GM23338 (cell line): ENCODE data around the gene SEMA5A. TPM values are rescaled to one million over a fixed set of nuclear protein-coding genes. Genes with fewer than 3 reads are reported as not detected.

Experiments used
- ATAC-seq: fragments of 200-7000 bp; cut with Tn5 transposase; 3 replicates; pipeline ENCODE4 v1.9.1; 2020
- DNase-seq: peaks from one replicate; pipeline ENCODE4 v3.0.0-alpha.2; 2015; ENCODE audit warnings: low spot score
- H2AFZ ChIP-seq: fragments of 200-600 bp; sonication (generic); 2 replicates; pipeline ENCODE4 v1.8.0; 2016; ENCODE audit warnings: antibody characterized with exemption, mild to moderate bottlenecking, moderate library complexity
- H3F3A ChIP-seq: fragments of 200-600 bp; sonication (generic); replicated peaks from 2 replicates; pipeline ENCODE4 v1.8.0; 2017; ENCODE audit warnings: antibody characterized with exemption, mixed run types, low read depth
- H3K27ac ChIP-seq: fragments of 200-600 bp; sonication (generic); 2 replicates; pipeline ENCODE4 v1.6.1; 2016; ENCODE audit warnings: low read depth
- H3K27me3 ChIP-seq: fragments of 200-600 bp; sonication (generic); 2 replicates; pipeline ENCODE4 v1.8.0; 2016; ENCODE audit warnings: mild to moderate bottlenecking, mixed run types, moderate library complexity; ENCODE audit not compliant: insufficient read depth
- H3K36me3 ChIP-seq: fragments of 200-600 bp; sonication (generic); 2 replicates; pipeline ENCODE4 v1.8.0; 2016; ENCODE audit warnings: mild to moderate bottlenecking; ENCODE audit not compliant: insufficient read depth
- H3K4me1 ChIP-seq: fragments of 200-600 bp; sonication (generic); 2 replicates; pipeline ENCODE4 v1.8.0; 2016; ENCODE audit warnings: mild to moderate bottlenecking, moderate library complexity; ENCODE audit not compliant: insufficient read depth
- H3K4me2 ChIP-seq: fragments of 200-600 bp; sonication (generic); 2 replicates; pipeline ENCODE4 v1.7.1; 2017; ENCODE audit warnings: mixed run types
- H3K4me3 ChIP-seq: fragments of 200-600 bp; sonication (generic); 2 replicates; pipeline ENCODE4 v1.6.1; 2016; ENCODE audit warnings: mixed run types
- H3K79me2 ChIP-seq: fragments of 200-600 bp; sonication (generic); replicated peaks from 2 replicates; pipeline ENCODE4 v1.8.0; 2017; ENCODE audit warnings: mild to moderate bottlenecking; ENCODE audit not compliant: insufficient read depth
- H3K9me2 ChIP-seq: fragments of 200-600 bp; sonication (generic); 2 replicates; pipeline ENCODE4 v1.8.0; 2017; ENCODE audit not compliant: insufficient read depth
- H4K20me1 ChIP-seq: fragments of 200-600 bp; sonication (generic); replicated peaks from 2 replicates; pipeline ENCODE4 v1.8.0; 2017; ENCODE audit warnings: mild to moderate bottlenecking; ENCODE audit not compliant: insufficient read depth
- H3K27ac Mint-ChIP-seq: 2 replicates; pipeline ENCODE4 v1.8.0; 2020; ENCODE audit warnings: inconsistent platforms, mild to moderate bottlenecking, moderate library complexity, mixed read lengths
- H3K27me3 Mint-ChIP-seq: 3 replicates; pipeline ENCODE4 v1.8.0; 2022; ENCODE audit warnings: low read depth, mild to moderate bottlenecking, moderate library complexity, mixed read lengths, inconsistent platforms; ENCODE audit not compliant: insufficient read depth, poor library complexity
- H3K36me3 Mint-ChIP-seq: 3 replicates; pipeline ENCODE4 v1.8.0; 2021; ENCODE audit warnings: low read depth, mild to moderate bottlenecking, inconsistent platforms, moderate library complexity, mixed read lengths
- H3K4me1 Mint-ChIP-seq: 3 replicates; pipeline ENCODE4 v1.8.0; 2020; ENCODE audit warnings: mild to moderate bottlenecking, inconsistent platforms, mixed read lengths
- H3K4me3 Mint-ChIP-seq: 3 replicates; pipeline ENCODE4 v1.8.0; 2021; ENCODE audit warnings: moderate library complexity, mild to moderate bottlenecking, inconsistent platforms, mixed read lengths
- H3K9me3 Mint-ChIP-seq: 3 replicates; pipeline ENCODE4 v1.8.0; 2020; ENCODE audit warnings: moderate library complexity, mild to moderate bottlenecking, inconsistent platforms, mixed read lengths
- EZH2phosphoT487 ChIP-seq: fragments of 200-600 bp; sonication (generic); IDR thresholded peaks from one replicate; pipeline ENCODE4 v1.8.1; 2018; ENCODE audit warnings: antibody characterized with exemption; ENCODE audit not compliant: unreplicated experiment
- JUNB ChIP-seq: IDR thresholded peaks from one replicate; pipeline ENCODE4 v1.6.1; 2016; ENCODE audit warnings: antibody characterized with exemption; ENCODE audit not compliant: unreplicated experiment
- NANOG ChIP-seq: IDR thresholded peaks from 2 replicates; pipeline ENCODE4 v1.6.1; 2016; ENCODE audit warnings: antibody characterized with exemption, borderline replicate concordance
- POLR2AphosphoS5 ChIP-seq: IDR thresholded peaks from 2 replicates; pipeline ENCODE4 v1.6.1; 2016; ENCODE audit warnings: antibody characterized with exemption, low read depth
- STAT1 ChIP-seq: IDR thresholded peaks from one replicate; pipeline ENCODE4 v1.6.1; 2016; ENCODE audit warnings: antibody characterized with exemption; ENCODE audit not compliant: unreplicated experiment
- ZNF114 ChIP-seq: fragments of 250-450 bp; sonication (Bioruptor Pico); IDR thresholded peaks from 2 replicates; pipeline ENCODE4 v1.5.0; 2020; ENCODE audit warnings: mild to moderate bottlenecking, moderate library complexity
- ZNF331 ChIP-seq: fragments of 250-450 bp; sonication (Bioruptor Pico); IDR thresholded peaks from 2 replicates; pipeline ENCODE4 v1.5.0; 2020; ENCODE audit warnings: low read depth, mild to moderate bottlenecking, moderate library complexity
- polyA plus RNA-seq: library from polyadenylated mRNA; unstranded; fragments of >200 nt; fragmentation: Nextera tagmentation; extraction: Ambion mirVana; gene quantifications from 2 replicates; pipeline ENCODE4 v1.2.1, GENCODE V29; 2016
- total RNA-seq: library from RNA; depleted of rRNA; stranded (reverse); fragments of >200 nt; shearing (Covaris generic); gene quantifications from 2 replicates; pipeline ENCODE4 v1.2.3, GENCODE V29; 2014
- TF ChIP-seq, protein P1 (sequence below): fragments of 250-450 bp; sonication (Bioruptor Pico); IDR thresholded peaks from 2 replicates; pipeline ENCODE4 v1.5.0; 2020; ENCODE audit warnings: mild to moderate bottlenecking, moderate library complexity
- TF ChIP-seq, protein P2 (sequence below): IDR thresholded peaks from 2 replicates; pipeline ENCODE4 v1.6.1; 2016; ENCODE audit warnings: antibody characterized with exemption
- TF ChIP-seq, protein P3 (sequence below), 2 experiments: fragments of 200-600 bp in 1 of 2; sonication (generic) in 1 of 2; conservative IDR thresholded peaks; 2 replicates each; pipeline versions ENCODE4 v1.5.1 to v1.6.1; 2016 to 2017; ENCODE audit warnings: antibody characterized with exemption in 2 of 2, low read depth in 2 of 2, mild to moderate bottlenecking in 2 of 2, moderate library complexity in 1 of 2
- TF ChIP-seq, protein P4 (sequence below): IDR thresholded peaks from one replicate; pipeline ENCODE4 v1.6.1; 2018; ENCODE audit warnings: antibody characterized with exemption; ENCODE audit not compliant: unreplicated experiment

The SEMA5A gene
- total and polyA plus RNA-seq, 2 experiments from 2014 or later = 2.1 to 8.1 TPM

DNA sequence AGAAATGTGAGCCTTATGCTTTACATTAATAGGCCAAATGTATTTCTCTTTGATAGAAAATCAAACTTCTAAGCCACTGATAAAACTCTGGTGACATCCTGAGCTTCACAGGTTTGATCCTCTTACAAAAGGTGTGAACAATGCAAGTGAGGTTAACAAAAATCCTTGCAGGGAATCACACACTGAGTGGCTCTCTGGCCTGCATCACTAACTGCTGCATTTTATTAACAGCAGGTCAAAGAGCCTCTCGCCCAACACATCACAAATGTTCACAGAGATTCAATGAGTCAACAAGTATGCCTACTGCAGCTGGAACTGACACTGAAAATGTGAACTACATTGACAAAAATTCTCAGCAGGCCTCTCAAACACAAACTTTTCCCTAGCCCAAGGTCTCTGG, 122.3 kb downstream of the SEMA5A start (continued):
- TF ChIP-seq, protein P1, sequence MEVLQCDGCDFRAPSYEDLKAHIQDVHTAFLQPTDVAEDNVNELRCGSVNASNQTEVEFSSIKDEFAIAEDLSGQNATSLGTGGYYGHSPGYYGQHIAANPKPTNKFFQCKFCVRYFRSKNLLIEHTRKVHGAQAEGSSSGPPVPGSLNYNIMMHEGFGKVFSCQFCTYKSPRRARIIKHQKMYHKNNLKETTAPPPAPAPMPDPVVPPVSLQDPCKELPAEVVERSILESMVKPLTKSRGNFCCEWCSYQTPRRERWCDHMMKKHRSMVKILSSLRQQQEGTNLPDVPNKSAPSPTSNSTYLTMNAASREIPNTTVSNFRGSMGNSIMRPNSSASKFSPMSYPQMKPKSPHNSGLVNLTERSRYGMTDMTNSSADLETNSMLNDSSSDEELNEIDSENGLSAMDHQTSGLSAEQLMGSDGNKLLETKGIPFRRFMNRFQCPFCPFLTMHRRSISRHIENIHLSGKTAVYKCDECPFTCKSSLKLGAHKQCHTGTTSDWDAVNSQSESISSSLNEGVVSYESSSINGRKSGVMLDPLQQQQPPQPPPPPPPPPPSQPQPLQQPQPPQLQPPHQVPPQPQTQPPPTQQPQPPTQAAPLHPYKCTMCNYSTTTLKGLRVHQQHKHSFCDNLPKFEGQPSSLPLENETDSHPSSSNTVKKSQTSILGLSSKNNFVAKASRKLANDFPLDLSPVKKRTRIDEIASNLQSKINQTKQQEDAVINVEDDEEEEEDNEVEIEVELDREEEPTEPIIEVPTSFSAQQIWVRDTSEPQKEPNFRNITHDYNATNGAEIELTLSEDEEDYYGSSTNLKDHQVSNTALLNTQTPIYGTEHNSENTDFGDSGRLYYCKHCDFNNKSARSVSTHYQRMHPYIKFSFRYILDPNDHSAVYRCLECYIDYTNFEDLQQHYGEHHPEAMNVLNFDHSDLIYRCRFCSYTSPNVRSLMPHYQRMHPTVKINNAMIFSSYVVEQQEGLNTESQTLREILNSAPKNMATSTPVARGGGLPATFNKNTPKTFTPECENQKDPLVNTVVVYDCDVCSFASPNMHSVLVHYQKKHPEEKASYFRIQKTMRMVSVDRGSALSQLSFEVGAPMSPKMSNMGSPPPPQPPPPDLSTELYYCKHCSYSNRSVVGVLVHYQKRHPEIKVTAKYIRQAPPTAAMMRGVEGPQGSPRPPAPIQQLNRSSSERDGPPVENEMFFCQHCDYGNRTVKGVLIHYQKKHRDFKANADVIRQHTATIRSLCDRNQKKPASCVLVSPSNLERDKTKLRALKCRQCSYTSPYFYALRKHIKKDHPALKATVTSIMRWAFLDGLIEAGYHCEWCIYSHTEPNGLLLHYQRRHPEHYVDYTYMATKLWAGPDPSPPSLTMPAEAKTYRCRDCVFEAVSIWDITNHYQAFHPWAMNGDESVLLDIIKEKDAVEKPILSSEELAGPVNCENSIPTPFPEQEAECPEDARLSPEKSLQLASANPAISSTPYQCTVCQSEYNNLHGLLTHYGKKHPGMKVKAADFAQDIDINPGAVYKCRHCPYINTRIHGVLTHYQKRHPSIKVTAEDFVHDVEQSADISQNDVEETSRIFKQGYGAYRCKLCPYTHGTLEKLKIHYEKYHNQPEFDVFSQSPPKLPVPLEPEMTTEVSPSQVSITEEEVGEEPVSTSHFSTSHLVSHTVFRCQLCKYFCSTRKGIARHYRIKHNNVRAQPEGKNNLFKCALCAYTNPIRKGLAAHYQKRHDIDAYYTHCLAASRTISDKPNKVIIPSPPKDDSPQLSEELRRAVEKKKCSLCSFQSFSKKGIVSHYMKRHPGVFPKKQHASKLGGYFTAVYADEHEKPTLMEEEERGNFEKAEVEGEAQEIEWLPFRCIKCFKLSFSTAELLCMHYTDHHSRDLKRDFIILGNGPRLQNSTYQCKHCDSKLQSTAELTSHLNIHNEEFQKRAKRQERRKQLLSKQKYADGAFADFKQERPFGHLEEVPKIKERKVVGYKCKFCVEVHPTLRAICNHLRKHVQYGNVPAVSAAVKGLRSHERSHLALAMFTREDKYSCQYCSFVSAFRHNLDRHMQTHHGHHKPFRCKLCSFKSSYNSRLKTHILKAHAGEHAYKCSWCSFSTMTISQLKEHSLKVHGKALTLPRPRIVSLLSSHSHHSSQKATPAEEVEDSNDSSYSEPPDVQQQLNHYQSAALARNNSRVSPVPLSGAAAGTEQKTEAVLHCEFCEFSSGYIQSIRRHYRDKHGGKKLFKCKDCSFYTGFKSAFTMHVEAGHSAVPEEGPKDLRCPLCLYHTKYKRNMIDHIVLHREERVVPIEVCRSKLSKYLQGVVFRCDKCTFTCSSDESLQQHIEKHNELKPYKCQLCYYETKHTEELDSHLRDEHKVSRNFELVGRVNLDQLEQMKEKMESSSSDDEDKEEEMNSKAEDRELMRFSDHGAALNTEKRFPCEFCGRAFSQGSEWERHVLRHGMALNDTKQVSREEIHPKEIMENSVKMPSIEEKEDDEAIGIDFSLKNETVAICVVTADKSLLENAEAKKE (CRISPR knock-in tag) = no peak
- TF ChIP-seq NANOG (no peak), ZNF331 (no peak), JUNB (no peak), POLR2AphosphoS5 (no peak), STAT1 (no peak)
- TF ChIP-seq, protein P2, sequence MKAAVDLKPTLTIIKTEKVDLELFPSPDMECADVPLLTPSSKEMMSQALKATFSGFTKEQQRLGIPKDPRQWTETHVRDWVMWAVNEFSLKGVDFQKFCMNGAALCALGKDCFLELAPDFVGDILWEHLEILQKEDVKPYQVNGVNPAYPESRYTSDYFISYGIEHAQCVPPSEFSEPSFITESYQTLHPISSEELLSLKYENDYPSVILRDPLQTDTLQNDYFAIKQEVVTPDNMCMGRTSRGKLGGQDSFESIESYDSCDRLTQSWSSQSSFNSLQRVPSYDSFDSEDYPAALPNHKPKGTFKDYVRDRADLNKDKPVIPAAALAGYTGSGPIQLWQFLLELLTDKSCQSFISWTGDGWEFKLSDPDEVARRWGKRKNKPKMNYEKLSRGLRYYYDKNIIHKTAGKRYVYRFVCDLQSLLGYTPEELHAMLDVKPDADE = no peak

DNA sequence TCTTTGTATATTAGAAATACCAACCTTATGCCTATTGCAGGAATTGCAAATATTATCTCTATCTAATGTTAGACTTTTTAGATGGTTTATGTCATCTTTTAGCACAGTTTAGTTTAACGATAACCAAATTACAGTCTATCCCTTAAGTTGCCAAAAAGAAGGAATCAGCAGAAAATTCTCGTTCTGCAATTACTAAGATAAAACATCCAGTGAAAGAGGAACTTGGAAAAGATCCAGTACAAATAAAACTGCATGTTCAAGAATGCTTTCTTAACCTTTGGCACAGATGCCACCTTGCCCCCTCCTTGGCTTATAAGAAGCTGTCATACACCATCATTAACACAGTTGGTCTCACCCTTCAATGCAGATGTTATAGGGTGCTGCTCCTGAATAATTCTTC, 124.0 kb downstream of the SEMA5A start:
- H3K27ac ChIP-seq = no peak overlapping the region
- Mint-ChIP-seq H3K27me3 (no peaks in the 10 kb centered on the region), H3K4me3 (no peak overlapping the region), H3K4me1 (no peaks in the 10 kb centered on the region), H3K9me3 (no peaks in the 10 kb centered on the region), H3K36me3 (peaks cover 8% of the 10 kb centered on the region; the same call in 2 of the 3 replicates), H3K27ac (no peak overlapping the region)
- H3K4me3 ChIP-seq = no peak overlapping the region
- no peaks in the 10 kb centered on the region for H4K20me1 ChIP-seq
- no peaks in the 10 kb centered on the region for H3K27me3 ChIP-seq
- TF ChIP-seq STAT1 (no peak), EZH2phosphoT487 (no peak), JUNB (no peak), NANOG (no peak), ZNF331 (no peak), ZNF114 (CRISPR knock-in tag) (no peak)
- TF ChIP-seq, protein P2 = no peak
- TF ChIP-seq, protein P3, sequence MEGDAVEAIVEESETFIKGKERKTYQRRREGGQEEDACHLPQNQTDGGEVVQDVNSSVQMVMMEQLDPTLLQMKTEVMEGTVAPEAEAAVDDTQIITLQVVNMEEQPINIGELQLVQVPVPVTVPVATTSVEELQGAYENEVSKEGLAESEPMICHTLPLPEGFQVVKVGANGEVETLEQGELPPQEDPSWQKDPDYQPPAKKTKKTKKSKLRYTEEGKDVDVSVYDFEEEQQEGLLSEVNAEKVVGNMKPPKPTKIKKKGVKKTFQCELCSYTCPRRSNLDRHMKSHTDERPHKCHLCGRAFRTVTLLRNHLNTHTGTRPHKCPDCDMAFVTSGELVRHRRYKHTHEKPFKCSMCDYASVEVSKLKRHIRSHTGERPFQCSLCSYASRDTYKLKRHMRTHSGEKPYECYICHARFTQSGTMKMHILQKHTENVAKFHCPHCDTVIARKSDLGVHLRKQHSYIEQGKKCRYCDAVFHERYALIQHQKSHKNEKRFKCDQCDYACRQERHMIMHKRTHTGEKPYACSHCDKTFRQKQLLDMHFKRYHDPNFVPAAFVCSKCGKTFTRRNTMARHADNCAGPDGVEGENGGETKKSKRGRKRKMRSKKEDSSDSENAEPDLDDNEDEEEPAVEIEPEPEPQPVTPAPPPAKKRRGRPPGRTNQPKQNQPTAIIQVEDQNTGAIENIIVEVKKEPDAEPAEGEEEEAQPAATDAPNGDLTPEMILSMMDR (conservative IDR thresholded peaks at IDR 0.05; ENCODE audit: low read depth in 2 of 2) = no peak
- TF ChIP-seq, protein P4, sequence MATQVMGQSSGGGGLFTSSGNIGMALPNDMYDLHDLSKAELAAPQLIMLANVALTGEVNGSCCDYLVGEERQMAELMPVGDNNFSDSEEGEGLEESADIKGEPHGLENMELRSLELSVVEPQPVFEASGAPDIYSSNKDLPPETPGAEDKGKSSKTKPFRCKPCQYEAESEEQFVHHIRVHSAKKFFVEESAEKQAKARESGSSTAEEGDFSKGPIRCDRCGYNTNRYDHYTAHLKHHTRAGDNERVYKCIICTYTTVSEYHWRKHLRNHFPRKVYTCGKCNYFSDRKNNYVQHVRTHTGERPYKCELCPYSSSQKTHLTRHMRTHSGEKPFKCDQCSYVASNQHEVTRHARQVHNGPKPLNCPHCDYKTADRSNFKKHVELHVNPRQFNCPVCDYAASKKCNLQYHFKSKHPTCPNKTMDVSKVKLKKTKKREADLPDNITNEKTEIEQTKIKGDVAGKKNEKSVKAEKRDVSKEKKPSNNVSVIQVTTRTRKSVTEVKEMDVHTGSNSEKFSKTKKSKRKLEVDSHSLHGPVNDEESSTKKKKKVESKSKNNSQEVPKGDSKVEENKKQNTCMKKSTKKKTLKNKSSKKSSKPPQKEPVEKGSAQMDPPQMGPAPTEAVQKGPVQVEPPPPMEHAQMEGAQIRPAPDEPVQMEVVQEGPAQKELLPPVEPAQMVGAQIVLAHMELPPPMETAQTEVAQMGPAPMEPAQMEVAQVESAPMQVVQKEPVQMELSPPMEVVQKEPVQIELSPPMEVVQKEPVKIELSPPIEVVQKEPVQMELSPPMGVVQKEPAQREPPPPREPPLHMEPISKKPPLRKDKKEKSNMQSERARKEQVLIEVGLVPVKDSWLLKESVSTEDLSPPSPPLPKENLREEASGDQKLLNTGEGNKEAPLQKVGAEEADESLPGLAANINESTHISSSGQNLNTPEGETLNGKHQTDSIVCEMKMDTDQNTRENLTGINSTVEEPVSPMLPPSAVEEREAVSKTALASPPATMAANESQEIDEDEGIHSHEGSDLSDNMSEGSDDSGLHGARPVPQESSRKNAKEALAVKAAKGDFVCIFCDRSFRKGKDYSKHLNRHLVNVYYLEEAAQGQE = no peak
- no peaks in the 10 kb centered on the region for H3K79me2 ChIP-seq
- DNase-seq (no peak), ATAC-seq (no peak)
- H3K4me1 ChIP-seq = no peaks in the 10 kb centered on the region
- H2AFZ ChIP-seq = no peak overlapping the region
- H3K4me2 ChIP-seq = no peak overlapping the region
- no peaks in the 10 kb centered on the region for H3F3A ChIP-seq
- H3K9me2 ChIP-seq = no peaks in the 10 kb centered on the region
- no peaks in the 10 kb centered on the region for H3K36me3 ChIP-seq
